ENCODE data around the gene LAMA2.

Gene LAMA2

DNA sequence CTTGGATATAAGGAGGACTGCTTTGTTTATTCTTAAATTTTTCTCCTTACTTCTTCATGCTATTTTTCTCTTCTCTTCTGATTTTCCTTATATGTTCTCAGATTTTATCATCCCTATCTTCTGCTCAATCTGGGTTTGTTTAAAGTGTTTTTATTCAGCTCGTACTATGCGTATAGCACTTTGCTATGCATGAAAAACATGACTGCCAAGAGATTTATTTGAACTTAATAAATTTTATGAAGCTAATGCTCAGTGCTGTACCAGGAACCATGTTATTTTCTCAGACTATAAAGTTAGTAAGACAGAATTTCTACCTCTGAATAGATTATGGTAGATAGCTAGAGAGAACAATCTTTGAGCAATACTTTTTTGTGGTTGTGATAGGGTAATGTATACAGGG lies 305.9 kb downstream of the LAMA2 start:
- in situ Hi-C loops (cut with HindIII; ENCODE audit: low pct_unique_long_range_greater_than_20kb, low sequenced_read_pairs): no loop called here
- DNase-seq (ENCODE audit: low read depth in 1 of 2, low spot score in 1 of 2): no peak

DNA sequence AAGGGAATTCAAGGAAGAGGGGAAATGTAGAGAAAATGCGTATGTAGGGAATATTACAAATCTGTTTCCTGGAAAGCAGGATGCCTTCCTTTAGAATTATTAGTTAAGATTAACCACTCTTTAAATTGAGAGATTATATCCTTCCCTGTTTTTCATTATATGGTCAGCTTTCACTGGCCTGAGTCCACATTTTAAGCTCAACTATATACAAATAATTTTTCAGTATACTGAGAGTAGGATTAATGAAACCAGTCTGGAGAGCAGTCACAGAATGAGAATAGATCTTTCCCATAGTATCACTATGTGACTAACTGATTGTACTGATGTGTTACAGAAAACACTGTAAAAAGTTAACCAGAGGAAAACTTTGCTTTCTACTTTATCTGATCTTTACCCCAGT lies 306.3 kb downstream of the LAMA2 start:
- DNase-seq (ENCODE audit: low read depth in 1 of 2, low spot score in 1 of 2): no peak
- no peak for TF ChIP-seq JUND (IDR thresholded peaks at IDR 0.05; ENCODE audit: low read depth)
- in situ Hi-C loops (cut with HindIII; ENCODE audit: low pct_unique_long_range_greater_than_20kb, low sequenced_read_pairs): no loop called here

More for the DNA sequence above, 305.9 kb downstream of the LAMA2 start:
- no peak for TF ChIP-seq JUND (IDR thresholded peaks at IDR 0.05; ENCODE audit: low read depth)

DNA sequence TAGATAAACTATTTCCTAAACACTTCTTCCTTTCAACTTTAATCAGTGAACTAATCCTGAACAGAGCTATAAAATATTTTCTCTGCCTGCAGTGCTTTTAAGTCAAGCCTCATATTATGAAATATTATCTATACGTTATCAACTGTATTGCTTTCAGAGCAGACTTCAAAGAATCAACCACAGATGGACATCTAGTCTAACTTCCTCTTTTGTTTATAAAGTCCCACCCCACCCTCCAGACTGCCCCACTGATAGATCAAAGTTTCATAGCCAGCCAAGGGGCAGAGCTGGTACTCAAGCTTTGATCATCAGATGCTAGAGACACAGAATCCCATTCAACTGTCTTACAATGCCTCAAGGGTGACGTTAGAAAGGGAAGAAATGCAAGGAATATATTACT lies 308.3 kb downstream of the LAMA2 start:
- DNase-seq (ENCODE audit: low read depth in 1 of 2, low spot score in 1 of 2): no peak
- in situ Hi-C loops (cut with HindIII; ENCODE audit: low pct_unique_long_range_greater_than_20kb, low sequenced_read_pairs): no loop called here
- TF ChIP-seq JUND (IDR thresholded peaks at IDR 0.05; ENCODE audit: low read depth): no peak

DNA sequence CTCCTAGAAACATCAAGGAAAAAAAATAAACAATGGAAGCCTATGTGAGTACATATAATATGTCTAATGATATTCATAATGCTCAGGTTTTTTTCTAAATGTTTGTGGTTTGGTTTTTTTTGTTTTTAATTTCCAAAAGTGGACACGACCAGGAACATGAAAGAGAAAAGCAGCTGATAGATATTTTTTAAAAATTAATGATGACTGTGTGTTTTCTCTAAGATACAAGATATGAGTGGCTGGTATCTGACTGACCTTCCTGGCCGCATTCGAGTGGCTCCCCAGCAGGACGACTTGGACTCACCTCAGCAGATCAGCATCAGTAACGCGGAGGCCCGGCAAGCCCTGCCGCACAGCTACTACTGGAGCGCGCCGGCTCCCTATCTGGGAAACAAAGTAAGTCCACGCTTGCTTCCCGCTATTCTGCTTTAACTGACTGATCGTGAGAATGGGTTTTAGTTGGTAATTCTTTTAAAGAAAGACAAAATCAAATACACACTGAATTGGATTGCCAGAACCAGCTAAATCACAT lies 309.6 kb downstream of the LAMA2 start:
- in situ Hi-C loops (cut with HindIII; ENCODE audit: low pct_unique_long_range_greater_than_20kb, low sequenced_read_pairs): no loop called here
- no peak for DNase-seq (ENCODE audit: low read depth in 1 of 2, low spot score in 1 of 2)
- TF ChIP-seq JUND (IDR thresholded peaks at IDR 0.05; ENCODE audit: low read depth): no peak

DNA sequence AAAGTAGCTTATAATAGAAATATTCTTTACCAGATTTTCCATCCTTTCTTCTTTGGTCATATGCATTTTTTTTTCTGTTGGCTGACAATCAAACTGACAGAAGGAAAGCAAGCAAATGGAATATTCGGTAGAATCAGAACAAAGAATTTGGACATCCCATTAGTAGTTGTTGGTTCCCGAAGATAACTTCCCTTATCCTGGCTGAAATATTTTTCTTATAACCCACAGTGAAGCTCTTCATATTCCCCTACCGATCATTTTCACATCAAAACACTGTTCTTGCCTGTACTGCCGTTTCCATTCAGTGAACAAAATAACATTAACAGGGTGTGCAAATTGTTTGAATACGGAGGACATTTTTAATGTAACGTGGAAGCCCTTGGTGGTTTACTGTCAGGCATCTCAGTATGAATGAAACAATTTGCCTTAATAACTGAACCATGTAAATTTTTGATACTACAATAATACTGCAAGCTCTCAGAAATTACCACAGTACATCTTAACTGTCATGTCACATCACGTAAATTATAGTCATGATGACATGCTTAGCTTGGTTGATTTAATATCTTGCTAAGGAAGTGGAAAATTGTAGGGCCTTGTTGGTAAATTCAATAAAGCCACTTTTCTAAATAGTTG lies 311.5 kb downstream of the LAMA2 start:
- in situ Hi-C loops (cut with HindIII; ENCODE audit: low pct_unique_long_range_greater_than_20kb, low sequenced_read_pairs): no loop called here
- no peak for DNase-seq (ENCODE audit: low read depth in 1 of 2, low spot score in 1 of 2)
- TF ChIP-seq JUND (IDR thresholded peaks at IDR 0.05; ENCODE audit: low read depth): no peak

DNA sequence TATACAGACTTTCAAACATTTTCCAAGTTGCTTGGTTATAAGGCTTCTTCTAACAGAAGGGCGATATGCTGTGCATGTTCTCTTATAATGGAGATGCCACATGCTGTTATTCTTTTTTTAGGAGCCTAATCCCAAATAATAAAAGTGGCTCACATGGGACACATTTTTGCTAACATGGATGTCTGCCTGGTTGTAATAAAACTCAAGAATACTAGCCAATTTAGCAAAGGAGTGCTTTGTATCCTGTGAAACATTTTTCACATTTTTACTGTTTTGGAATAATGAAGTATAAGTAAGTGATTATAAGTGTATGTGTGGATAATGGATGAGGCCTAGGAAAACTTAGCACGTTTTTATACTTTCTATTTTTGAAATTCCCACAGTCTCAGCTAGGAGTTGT lies 312.2 kb downstream of the LAMA2 start:
- no peak for DNase-seq (ENCODE audit: low read depth in 1 of 2, low spot score in 1 of 2)
- no peak for TF ChIP-seq JUND (IDR thresholded peaks at IDR 0.05; ENCODE audit: low read depth)
- in situ Hi-C loops (cut with HindIII; ENCODE audit: low pct_unique_long_range_greater_than_20kb, low sequenced_read_pairs): no loop called here

DNA sequence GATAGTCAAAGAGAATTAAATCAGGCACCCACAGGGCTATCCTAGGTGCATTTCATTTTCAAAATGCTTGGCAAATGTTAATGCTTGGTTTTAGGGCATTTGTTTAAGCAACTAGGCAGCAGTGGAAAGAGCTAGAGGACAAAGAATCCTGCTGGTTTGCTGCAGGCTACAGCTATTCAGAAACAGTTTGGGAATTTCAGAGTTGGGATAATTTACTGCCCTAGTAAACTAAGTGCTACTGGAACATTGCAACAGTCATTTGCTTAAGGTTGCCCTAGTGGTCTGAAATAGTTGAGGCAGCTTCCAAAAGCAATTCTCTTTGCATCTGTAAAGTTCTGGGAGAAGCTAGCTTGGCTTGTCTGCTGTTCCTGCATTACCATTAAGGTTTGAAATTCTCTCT lies 312.7 kb downstream of the LAMA2 start:
- in situ Hi-C loops (cut with HindIII; ENCODE audit: low pct_unique_long_range_greater_than_20kb, low sequenced_read_pairs): no loop called here
- TF ChIP-seq JUND (IDR thresholded peaks at IDR 0.05; ENCODE audit: low read depth): no peak
- DNase-seq (ENCODE audit: low read depth in 1 of 2, low spot score in 1 of 2): no peak

DNA sequence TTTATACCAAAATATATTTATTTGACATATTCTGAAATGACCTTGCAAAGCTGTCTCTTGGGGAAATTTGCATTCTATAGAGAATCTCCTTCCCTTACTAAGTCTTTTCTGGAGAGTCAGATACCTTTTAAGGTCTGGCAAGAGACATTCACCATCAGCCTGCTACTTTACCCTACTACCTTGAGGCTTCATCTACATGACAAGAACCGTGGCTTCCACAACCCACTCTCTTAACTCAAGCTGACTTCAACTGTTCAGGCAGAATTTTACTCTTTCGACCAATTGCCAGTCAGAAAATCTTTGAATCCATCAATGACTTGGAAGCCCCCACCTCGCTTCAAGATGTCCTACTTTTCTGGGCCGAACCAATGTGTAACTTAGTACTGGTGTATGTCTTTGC lies 314.2 kb downstream of the LAMA2 start:
- no peak for TF ChIP-seq JUND (IDR thresholded peaks at IDR 0.05; ENCODE audit: low read depth)
- DNase-seq (ENCODE audit: low read depth in 1 of 2, low spot score in 1 of 2): no peak
- in situ Hi-C loops (cut with HindIII; ENCODE audit: low pct_unique_long_range_greater_than_20kb, low sequenced_read_pairs): no loop called here

DNA sequence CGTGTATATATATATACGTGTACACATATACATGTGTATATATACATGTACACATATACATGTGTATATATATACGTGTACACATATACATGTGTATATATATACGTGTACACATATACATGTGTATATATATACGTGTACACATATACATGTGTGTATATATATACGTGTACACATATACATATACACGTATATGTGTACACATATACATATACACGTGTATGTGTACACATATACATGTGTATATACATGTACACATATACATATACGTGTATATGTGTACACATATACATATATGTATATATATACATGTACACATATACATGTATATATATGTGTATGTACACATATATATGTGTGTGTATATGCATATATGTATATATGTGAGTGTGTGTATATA lies 317.2 kb downstream of the LAMA2 start:
- no peak for DNase-seq (ENCODE audit: low read depth in 1 of 2, low spot score in 1 of 2)
- no peak for TF ChIP-seq JUND (IDR thresholded peaks at IDR 0.05; ENCODE audit: low read depth)
- in situ Hi-C loops (cut with HindIII; ENCODE audit: low pct_unique_long_range_greater_than_20kb, low sequenced_read_pairs): no loop called here

DNA sequence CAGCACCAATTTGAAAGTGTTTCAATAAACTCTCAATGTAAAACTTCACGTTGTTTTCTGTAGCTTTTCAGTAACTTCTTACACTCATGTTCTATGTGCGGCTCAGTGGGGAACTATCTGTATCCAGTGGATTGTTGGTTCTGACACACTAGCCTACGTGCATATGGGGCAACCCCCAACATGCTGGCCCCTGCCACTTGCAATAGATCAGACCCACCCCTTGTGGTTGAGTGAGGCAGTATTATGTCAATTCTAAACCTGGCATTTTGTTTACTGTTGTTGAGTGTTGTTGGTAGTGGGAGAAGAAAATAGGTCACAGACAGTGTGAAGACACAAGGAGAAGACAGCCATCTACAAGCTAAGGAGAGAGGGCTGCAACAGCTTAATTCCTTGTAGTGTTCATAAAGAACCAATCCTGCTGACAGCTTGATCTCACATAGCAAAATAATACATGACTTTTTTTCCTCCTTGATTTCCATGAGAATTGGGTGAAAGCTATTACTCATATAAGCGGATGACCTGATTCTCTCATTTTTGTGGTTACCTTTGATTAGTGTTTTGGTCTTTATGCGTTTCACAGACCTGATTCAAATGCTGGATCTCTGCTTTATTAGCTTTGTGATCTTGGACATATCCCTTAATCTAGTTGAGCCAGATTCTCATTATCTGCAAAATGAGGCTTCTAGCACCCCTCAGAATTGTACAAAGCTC lies 320.4 kb downstream of the LAMA2 start:
- no peak for TF ChIP-seq JUND (IDR thresholded peaks at IDR 0.05; ENCODE audit: low read depth)
- DNase-seq (ENCODE audit: low read depth in 1 of 2, low spot score in 1 of 2): no peak
- in situ Hi-C loops (cut with HindIII; ENCODE audit: low pct_unique_long_range_greater_than_20kb, low sequenced_read_pairs): no loop called here

DNA sequence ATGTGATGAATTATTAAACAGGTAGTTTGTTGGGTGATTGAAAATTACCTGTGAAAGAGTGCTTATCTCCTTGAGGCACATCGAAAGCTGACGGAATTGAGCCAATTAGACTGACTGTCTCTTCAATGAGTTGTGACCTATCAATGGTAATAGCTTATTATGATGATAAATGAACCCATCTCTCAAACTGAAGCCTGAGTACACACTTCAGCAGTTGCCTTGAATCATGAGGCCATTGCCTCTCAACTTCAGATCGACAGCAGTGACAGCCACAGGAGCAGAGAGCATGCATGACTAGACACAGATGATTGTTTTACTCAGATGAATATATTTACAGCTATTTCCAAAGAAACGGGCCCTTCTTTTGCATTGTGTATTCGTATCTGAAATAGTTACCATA lies 323.9 kb downstream of the LAMA2 start:
- TF ChIP-seq JUND (IDR thresholded peaks at IDR 0.05; ENCODE audit: low read depth): no peak
- in situ Hi-C loops (cut with HindIII; ENCODE audit: low pct_unique_long_range_greater_than_20kb, low sequenced_read_pairs): no loop called here
- no peak for DNase-seq (ENCODE audit: low read depth in 1 of 2, low spot score in 1 of 2)

DNA sequence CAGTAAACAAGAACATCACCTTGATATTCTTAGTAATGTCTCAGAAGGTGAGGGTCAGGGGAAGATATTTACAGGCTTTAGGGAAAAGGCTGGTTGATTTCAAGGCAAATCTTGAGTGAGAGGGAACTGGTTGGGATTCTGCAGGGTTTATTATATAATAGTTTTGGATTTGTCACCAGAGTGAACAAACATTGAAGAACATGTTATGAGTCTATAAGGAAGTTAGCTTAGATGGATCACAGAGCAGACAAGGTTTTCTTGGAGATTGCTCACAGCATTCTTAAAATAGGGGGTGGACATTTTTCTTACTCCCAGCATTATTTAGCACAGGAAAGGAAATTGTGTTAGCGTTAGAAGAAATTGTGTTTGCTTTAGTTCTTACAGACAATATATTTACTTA lies 324.9 kb downstream of the LAMA2 start:
- in situ Hi-C loops (cut with HindIII; ENCODE audit: low pct_unique_long_range_greater_than_20kb, low sequenced_read_pairs): no loop called here
- peak; percentile 4 to 17 for DNase-seq (ENCODE audit: low read depth in 1 of 2, low spot score in 1 of 2)
- TF ChIP-seq JUND (IDR thresholded peaks at IDR 0.05; ENCODE audit: low read depth): no peak

DNA sequence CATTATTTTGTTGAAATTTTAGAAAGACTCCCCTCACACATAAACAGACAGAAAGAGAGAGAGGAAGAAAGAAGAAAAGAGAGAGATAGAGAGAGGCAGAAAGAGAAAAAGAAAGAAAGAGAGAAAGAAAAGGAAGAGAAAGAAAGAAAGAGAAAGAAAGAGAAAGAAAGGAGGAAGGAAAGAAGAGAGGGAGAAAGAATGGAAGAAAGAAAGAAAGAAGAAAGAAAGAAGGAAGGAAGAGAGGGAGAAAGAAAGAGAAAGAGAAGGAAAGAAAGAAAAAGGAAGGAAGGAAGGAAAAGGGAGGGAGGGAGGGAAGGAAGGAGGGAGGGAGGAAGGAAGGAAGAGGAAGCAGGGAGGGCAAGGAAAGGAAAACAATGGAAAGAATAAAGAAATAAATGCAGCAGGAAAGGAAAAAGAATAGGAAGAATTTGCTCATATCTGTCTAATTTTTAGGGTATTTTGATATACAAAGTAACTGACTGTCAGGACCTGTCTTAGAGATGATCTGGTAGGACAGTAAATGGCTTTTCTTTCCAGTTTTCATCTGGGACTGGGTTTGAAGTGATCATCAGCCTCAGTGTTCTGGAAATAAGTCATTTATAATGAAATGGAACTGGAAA lies 325.6 kb downstream of the LAMA2 start:
- no peak for TF ChIP-seq JUND (IDR thresholded peaks at IDR 0.05; ENCODE audit: low read depth)
- DNase-seq (ENCODE audit: low read depth in 1 of 2, low spot score in 1 of 2): no peak
- in situ Hi-C loops (cut with HindIII; ENCODE audit: low pct_unique_long_range_greater_than_20kb, low sequenced_read_pairs): no loop called here
